H7 (cell line): ENCODE results near the gene DZIP1L. TPM values are rescaled to one million over a fixed set of nuclear protein-coding genes. Genes with fewer than 3 reads are reported as not detected.
A peak's percentile ranks its signal among the peaks of the same experiment; 100 is the strongest.

Experiments
- DNase-seq: peaks from one replicate; pipeline ENCODE4 v3.0.0; 2012
- H3K27me3 ChIP-seq: 2 replicates; pipeline ENCODE4 v1.6.0; 2011; ENCODE audit warnings: mild to moderate bottlenecking, low read length; ENCODE audit not compliant: control insufficient read depth, insufficient read depth
- H3K36me3 ChIP-seq: replicated peaks from 2 replicates; pipeline ENCODE4 v1.5.1; 2011; ENCODE audit warnings: low read length; ENCODE audit not compliant: control insufficient read depth, insufficient read depth
- H3K4me3 ChIP-seq: 2 replicates; pipeline ENCODE4 v1.5.1; 2011; ENCODE audit warnings: low read depth, mild to moderate bottlenecking, control low read depth, low read length, moderate library complexity; ENCODE audit not compliant: insufficient read depth
- total RNA-seq: library from RNA; depleted of rRNA; stranded (reverse); fragments of >200 nt; shearing (Covaris generic); gene quantifications from 2 replicates; pipeline ENCODE4 v1.2.3, GENCODE V29; 2014

The DZIP1L gene
- total RNA-seq, 1 experiment from 2014 or later: 10.7 TPM

DNA sequence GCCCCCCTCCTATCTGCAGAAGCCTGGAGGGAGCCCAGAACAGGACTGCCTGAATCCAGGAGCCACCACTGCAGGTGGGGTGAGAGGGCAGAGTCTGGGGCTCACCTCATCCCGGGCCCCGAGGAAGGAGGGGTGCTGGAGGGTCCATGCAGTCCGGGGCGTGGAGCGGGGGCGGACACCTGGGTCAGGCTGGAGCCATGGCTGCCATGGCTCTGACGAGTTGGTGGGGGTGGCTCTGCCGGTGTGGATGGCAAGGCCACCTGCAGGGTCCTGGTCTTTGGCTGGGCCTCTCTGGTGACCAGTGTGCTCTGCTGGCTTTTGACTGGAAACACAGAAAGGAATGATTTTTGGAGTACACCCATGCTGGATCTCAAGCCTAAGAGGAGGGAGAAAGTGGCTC is 47.4 kb downstream of the DZIP1L start:
- peaks cover 5% of the 10 kb centered on the region for H3K36me3 ChIP-seq

DNA sequence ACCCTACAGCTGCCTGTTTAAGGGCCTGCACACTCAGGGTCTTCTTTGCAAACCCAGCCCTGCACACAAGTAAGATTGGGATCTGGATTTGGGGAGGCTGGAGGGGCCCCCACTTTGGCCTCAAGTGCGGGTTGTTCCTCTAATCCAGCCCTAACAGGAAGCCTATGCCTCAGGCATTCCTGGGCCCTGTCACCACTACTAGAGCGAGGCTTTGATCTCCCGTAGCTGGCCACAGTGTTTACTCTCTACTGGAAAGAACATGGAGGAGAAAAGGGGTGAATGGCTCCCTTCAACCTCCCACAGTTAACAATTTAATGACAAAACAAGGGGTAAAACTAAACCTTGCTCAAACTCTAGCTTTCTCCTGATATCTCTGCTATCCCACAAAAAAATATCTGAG is 48.4 kb downstream of the DZIP1L start:
- peaks cover 5% of the 10 kb centered on the region for H3K36me3 ChIP-seq

More for the DNA sequence above, 47.4 kb downstream of the DZIP1L start:
- no peak overlapping the region for H3K4me3 ChIP-seq
- DNase-seq: peak; percentile 23
- no peaks in the 10 kb centered on the region for H3K27me3 ChIP-seq

DNA sequence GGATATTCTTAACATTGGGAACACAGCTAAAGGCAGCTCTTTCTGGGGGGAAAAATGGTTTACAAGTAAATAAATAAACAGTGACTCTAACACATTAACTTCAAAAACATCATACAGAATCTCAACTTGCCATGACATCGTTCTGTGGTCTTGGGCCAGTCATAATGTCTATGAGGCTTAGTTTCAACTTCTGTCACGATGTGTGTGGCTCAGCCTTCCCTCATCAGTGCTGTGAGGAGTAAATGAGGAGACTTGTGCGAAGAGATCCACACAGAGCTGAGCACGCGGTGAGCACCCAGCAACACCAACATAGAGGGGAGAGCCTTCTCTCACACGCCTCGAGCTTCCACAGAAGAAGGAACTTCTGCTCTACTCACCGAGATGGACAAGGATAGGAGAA is 49.0 kb downstream of the DZIP1L start:
- peaks cover 7% of the 10 kb centered on the region for H3K36me3 ChIP-seq
- H3K4me3 ChIP-seq: no peak overlapping the region
- DNase-seq: no peak
- no peaks in the 10 kb centered on the region for H3K27me3 ChIP-seq

More for the DNA sequence above, 48.4 kb downstream of the DZIP1L start:
- no peak for DNase-seq
- H3K27me3 ChIP-seq: no peaks in the 10 kb centered on the region
- no peak overlapping the region for H3K4me3 ChIP-seq

DNA sequence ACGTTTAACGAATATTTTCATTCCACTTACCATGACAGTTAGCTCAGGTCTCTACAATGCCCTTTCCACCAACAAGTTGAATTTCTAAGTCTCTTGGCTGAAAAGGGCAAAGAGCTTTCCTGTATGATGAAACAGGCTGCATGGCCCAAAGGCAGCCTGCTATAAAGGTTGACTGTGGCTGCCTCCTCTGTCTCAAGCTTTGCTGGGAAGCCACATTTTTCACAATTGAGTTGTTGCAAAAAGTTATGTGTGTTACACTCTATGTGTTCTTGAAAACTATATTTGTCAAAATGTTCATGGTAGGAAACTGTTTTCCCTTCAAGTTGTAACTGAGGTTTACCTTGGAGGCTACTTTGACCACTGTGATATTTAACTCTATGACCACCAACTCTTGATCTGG is 49.5 kb downstream of the DZIP1L start:
- Histone ChIP-seq H3K27me3 (no peaks in the 10 kb centered on the region), H3K4me3 (no peak overlapping the region), H3K36me3 (peaks cover 8% of the 10 kb centered on the region)
- no peak for DNase-seq

DNA sequence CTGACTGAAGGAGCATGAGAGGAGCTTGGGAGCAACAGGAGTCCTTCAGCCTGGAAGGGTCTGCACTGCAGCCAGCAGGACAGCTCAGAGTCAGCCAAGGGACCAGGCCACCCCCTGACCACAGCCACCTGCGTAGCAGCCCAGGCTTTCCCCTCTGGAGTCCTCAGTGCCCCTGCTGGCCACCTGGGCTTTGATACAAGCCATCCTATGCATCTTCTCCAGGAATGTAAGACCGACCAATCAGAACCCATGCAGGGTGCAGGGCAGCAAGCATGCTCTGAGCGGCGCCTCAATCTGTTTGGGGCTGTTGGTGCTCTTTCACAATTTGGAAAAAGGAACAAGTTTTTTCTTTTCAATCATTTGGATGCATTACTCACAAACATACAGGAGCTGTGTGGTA is 52.0 kb downstream of the DZIP1L start:
- H3K27me3 ChIP-seq: no peaks in the 10 kb centered on the region
- peaks cover 8% of the 10 kb centered on the region for H3K36me3 ChIP-seq
- H3K4me3 ChIP-seq: no peak overlapping the region
- DNase-seq: peak; percentile 45

DNA sequence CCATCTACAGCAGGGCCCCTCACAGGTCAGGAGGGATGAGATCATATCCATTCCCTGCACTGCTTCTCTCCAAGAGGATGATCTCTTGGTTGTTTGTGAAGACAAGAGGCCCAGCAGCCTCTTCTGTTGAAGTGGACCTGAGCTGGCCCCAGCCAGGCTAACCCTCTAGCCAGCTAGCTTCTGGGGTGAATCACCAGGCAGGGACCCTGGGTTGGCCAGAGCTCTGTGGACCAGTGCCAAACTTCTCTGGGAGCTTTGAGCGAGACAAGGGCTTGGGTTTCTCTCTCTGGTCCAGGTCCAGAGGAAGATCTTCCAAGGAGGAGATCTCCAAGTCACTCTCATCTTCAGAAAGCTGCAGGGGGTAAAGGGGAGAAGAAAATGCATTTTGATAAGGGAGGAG is 52.8 kb downstream of the DZIP1L start:
- Histone ChIP-seq H3K36me3 (peaks cover 8% of the 10 kb centered on the region), H3K4me3 (no peak overlapping the region), H3K27me3 (no peaks in the 10 kb centered on the region)
- DNase-seq: no peak

DNA sequence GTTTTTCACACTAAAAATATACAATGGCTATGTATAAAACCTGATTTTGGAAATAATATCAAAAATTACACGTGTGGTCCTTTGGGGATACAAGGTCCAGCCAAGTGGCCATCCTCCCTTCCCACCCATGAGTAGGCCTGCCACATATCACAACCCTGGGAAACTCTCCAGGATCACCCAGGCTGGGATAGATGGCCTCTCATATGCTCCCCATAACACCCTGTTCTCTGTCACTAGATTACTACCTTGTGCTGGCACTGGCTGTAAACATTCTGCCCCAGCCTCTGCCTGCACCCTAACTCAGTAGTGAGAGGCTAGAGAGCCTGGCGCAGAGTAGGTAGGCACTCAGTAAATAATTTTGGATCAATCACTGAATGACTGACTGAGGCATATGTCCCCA is 53.4 kb downstream of the DZIP1L start:
- peaks cover 8% of the 10 kb centered on the region for H3K36me3 ChIP-seq
- no peaks in the 10 kb centered on the region for H3K27me3 ChIP-seq
- H3K4me3 ChIP-seq: no peak overlapping the region
- no peak for DNase-seq

- DNase-seq: no peak
- Histone ChIP-seq H3K4me3 (no peak overlapping the region), H3K36me3 (peaks cover 6% of the 10 kb centered on the region; the same call in 1 of the 2 replicates), H3K27me3 (no peaks in the 10 kb centered on the region)
Measured at GRCh38 chr3:138060792-138061191, 54.6 kb downstream of the DZIP1L start.

DNA sequence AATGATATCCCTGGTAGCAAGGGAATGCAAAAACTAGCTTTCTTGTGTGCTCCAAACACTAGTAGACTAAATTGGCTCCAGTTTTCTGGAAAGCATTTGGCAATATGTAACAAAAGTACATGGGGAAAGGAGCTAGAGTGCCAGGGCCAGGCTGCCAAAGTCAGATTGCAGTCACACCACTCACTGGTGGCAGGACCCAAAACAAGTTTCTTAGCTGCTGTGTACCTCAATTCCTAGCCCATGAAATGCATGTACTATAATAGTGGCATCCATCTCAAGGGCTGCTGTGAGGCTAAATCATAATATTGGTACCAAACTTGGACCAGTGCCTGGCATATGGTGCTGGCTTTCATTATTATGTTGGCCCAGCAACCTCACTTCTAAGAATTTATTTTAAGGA is 56.1 kb downstream of the DZIP1L start:
- Histone ChIP-seq H3K27me3 (no peaks in the 10 kb centered on the region), H3K4me3 (no peak overlapping the region), H3K36me3 (peaks cover 4% of the 10 kb centered on the region; the same call in 1 of the 2 replicates)
- DNase-seq: no peak

- Histone ChIP-seq H3K4me3 (no peak overlapping the region), H3K27me3 (no peaks in the 10 kb centered on the region), H3K36me3 (peaks cover 3% of the 10 kb centered on the region; the same call in 1 of the 2 replicates)
- no peak for DNase-seq
Measured at GRCh38 chr3:138057384-138057783, 58.0 kb downstream of the DZIP1L start.

- Histone ChIP-seq H3K27me3 (no peaks in the 10 kb centered on the region), H3K4me3 (no peak overlapping the region), H3K36me3 (no peaks in the 10 kb centered on the region)
- no peak for DNase-seq
Measured at GRCh38 chr3:138054057-138054456, 61.4 kb downstream of the DZIP1L start.

DNA sequence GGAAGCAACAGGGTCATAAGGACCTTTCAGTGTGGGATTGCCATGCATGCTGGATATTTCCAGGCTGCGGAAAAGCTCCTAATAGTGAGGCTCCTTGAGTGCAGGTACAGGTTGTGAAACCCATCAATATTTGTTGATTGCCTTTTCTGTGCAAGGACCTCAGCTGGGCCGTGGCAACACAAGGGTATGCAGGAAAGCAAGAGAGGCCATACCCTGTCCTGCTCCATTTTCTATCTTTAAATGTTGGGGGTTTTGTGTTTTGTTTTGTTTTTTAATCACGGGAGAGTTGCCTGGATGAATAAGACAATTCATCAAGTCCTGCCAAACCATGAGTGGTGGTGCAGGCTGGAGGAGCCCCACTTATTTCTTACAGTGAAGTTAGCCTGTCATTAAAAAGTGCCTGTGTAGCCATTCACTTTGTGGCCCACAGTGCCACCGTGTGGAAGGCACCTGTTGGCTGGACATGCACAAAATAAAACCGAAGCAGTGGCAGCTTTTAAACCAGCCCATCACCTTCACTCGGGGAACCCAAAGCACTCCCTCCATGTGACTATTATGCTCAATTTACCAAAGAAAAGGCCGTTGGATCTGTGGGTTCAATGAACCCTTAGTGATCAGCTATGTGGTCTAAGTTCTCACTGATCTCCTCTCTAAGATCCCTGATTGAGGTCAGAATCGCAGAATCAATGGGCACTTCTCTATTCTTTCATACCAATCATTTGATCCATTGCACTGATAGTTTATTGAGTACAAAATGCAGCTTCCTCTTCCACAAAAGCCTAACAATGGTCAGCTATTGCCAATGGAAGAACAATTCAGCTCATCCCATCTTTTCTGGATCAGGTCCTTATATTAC is 63.2 kb downstream of the DZIP1L start:
- no peak for DNase-seq
- H3K27me3 ChIP-seq: no peaks in the 10 kb centered on the region
- no peak overlapping the region for H3K4me3 ChIP-seq
- H3K36me3 ChIP-seq: no peaks in the 10 kb centered on the region; the same call in 1 of the 2 replicates

DNA sequence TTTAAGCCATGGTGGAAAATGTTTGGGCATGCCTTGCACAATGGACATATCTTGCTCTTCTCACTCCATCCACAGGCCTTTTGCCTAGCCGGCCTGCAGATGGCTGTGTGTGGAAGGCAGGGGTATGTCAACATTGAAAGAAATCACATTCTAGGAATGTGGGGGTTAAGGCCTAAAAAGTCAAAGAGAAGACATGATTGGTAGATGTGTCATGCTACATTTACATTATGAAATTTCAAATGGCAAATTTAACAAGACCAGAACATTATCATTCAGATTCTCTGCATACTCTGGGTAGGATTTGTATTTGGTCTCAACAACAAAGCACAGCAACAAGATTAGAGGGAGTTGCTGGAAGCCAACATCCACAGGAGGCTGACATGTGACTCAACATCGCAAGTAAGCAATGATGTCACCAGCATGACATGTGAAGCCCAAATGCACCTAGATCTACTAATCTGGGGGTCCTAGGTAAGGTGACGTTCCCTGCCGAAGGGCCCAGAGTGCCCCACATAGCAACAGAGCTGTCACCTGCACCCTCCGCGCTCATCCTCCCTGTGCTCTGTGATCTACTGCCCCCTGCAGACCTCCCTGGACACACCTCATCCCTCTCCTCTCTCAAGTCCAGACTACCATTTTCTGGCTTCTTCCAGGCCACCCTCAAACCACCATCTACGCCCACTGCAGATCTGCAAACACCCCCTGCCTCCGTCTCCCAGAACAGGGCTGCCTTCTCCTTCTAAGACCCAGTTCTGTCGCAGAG is 66.1 kb downstream of the DZIP1L start:
- Histone ChIP-seq H3K4me3 (no peak overlapping the region), H3K36me3 (no peaks in the 10 kb centered on the region; the same call in 1 of the 2 replicates), H3K27me3 (no peaks in the 10 kb centered on the region)
- no peak for DNase-seq

DNA sequence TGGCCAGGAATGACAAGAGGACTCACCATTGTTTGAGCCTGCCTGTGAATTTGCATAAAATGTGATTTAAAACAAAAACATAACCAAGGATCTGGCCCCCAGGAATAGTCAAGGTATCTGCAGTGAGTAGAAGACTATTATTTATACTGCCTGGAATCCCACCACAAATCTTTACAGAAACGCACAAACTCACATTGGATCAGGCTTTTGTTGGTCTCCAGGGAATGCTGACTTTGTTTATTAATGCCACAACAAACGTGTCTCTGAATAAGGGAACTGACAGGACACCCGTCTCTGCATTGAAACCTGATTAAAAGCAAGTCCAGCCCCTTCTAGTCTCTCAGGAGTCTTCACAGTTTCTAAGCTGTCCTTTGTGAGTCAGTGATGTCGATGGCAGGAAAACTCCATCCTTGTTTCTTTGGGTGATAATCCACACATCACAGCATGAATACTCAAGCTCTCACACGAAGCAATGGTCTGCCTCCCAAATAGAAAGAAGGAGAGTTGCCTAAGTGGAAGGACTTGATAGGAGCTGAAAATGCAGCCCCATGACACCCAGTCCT is 67.7 kb downstream of the DZIP1L start:
- DNase-seq: no peak
- no peaks in the 10 kb centered on the region; the same call in 1 of the 2 replicates for H3K36me3 ChIP-seq
- H3K4me3 ChIP-seq: no peak overlapping the region
- H3K27me3 ChIP-seq: no peaks in the 10 kb centered on the region
